ENCODE measurements around the gene LPXN.
A peak's percentile ranks its signal among the peaks of the same experiment; 100 is the strongest.

Gene LPXN

DNA sequence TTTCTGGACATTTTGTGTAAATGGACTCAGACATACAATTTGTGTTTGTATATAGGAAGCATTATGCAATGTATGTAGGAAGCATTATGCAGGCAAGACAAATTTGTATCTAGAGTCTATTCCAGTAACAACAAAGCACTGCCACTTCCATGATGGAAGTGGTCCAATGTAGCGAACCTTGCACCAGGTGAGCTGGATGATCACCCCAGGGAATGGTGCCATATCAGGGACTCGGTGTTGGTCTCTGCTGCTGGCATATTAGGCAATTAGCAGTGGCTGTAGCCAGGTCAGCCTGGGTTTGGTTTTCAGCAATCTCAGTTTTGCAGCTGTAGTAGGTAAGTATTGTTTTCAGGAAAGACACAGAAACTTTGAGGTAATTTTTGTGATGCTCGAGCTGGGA is 16.0 kb upstream of the LPXN start:
- TF ChIP-seq EZH2 (IDR thresholded peaks at IDR 0.05; ENCODE audit: borderline replicate concordance, low read depth, low read length, severe bottlenecking): no peak
- TF ChIP-seq, protein P1, sequence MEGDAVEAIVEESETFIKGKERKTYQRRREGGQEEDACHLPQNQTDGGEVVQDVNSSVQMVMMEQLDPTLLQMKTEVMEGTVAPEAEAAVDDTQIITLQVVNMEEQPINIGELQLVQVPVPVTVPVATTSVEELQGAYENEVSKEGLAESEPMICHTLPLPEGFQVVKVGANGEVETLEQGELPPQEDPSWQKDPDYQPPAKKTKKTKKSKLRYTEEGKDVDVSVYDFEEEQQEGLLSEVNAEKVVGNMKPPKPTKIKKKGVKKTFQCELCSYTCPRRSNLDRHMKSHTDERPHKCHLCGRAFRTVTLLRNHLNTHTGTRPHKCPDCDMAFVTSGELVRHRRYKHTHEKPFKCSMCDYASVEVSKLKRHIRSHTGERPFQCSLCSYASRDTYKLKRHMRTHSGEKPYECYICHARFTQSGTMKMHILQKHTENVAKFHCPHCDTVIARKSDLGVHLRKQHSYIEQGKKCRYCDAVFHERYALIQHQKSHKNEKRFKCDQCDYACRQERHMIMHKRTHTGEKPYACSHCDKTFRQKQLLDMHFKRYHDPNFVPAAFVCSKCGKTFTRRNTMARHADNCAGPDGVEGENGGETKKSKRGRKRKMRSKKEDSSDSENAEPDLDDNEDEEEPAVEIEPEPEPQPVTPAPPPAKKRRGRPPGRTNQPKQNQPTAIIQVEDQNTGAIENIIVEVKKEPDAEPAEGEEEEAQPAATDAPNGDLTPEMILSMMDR (IDR thresholded peaks at IDR 0.05; ENCODE audit: borderline replicate concordance, extremely low read depth, low read length, poor library complexity, severe bottlenecking): no peak
- ATAC-seq (ENCODE audit: insufficient read depth, low read depth) (no peak), DNase-seq (no peak)
- no peak overlapping the region for H3K27ac ChIP-seq (ENCODE audit: low read length)
- H3K27me3 ChIP-seq (ENCODE audit: insufficient read depth, low read length, poor library complexity): no peaks in the 10 kb centered on the region
- H3K79me2 ChIP-seq (ENCODE audit: insufficient read depth, low read length): peaks cover 100% of the 10 kb centered on the region
- H4K20me1 ChIP-seq (ENCODE audit: insufficient read depth, low read length): peaks cover 62% of the 10 kb centered on the region
- no peak overlapping the region for H3K4me3 ChIP-seq (ENCODE audit: low read depth in 1 of 2, low read length in 2 of 2)
- H3K4me1 ChIP-seq (ENCODE audit: insufficient read depth, low read length): no peaks in the 10 kb centered on the region
- no peaks in the 10 kb centered on the region for H3K9me3 ChIP-seq (ENCODE audit: insufficient read depth, low read length, severe bottlenecking)
- H3K9ac ChIP-seq (ENCODE audit: low read depth, low read length): no peak overlapping the region
- H3K4me2 ChIP-seq (ENCODE audit: insufficient read depth, low read length): no peak overlapping the region
- H3K36me3 ChIP-seq (ENCODE audit: insufficient read depth, low read length): peaks cover 75% of the 10 kb centered on the region
- no peak overlapping the region for H2AFZ ChIP-seq (ENCODE audit: low read depth, low read length)

- no peak overlapping the region for H2AFZ ChIP-seq (ENCODE audit: low read depth, low read length)
- H3K4me2 ChIP-seq (ENCODE audit: insufficient read depth, low read length): peak overlapping the region; percentile 2; the same call in 1 of the 2 replicates
- no peak for TF ChIP-seq EZH2 (IDR thresholded peaks at IDR 0.05; ENCODE audit: borderline replicate concordance, low read depth, low read length, severe bottlenecking)
- TF ChIP-seq, protein P1 (IDR thresholded peaks at IDR 0.05; ENCODE audit: borderline replicate concordance, extremely low read depth, low read length, poor library complexity, severe bottlenecking): no peak
- H3K27me3 ChIP-seq (ENCODE audit: insufficient read depth, low read length, poor library complexity): no peaks in the 10 kb centered on the region
- DNase-seq: no peak
- H3K4me3 ChIP-seq (ENCODE audit: low read depth in 1 of 2, low read length in 2 of 2): no peak overlapping the region
- peaks cover 100% of the 10 kb centered on the region for H3K79me2 ChIP-seq (ENCODE audit: insufficient read depth, low read length)
- H3K4me1 ChIP-seq (ENCODE audit: insufficient read depth, low read length): peaks cover 18% of the 10 kb centered on the region
- H3K27ac ChIP-seq (ENCODE audit: low read length): no peak overlapping the region
- peaks cover 73% of the 10 kb centered on the region for H3K36me3 ChIP-seq (ENCODE audit: insufficient read depth, low read length)
- no peaks in the 10 kb centered on the region for H3K9me3 ChIP-seq (ENCODE audit: insufficient read depth, low read length, severe bottlenecking)
- H3K9ac ChIP-seq (ENCODE audit: low read depth, low read length): no peak overlapping the region
- H4K20me1 ChIP-seq (ENCODE audit: insufficient read depth, low read length): peaks cover 72% of the 10 kb centered on the region
- ATAC-seq (ENCODE audit: insufficient read depth, low read depth): no peak
Observed at GRCh38 chr11:58586998-58587397, 11.3 kb upstream of the LPXN start.

DNA sequence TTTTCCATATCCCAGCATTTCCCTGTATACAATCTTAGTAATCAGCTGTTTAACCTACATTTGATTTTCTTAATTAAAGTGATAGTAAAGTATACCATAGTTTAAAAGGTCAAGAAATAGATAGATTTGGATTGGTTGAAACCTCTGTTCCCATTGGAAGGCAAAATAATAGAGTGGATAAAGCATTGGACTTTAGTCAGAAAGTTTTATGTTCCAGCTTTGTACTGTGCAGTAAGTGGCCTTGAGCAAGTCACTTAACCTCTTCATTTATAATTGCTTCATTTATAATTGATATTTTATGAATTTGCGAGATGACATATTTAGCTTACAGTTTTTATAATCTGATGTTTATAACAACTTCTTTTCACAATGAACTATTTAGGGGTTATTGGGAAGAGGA is 6.8 kb upstream of the LPXN start:
- no peak for ATAC-seq (ENCODE audit: insufficient read depth, low read depth)
- Histone ChIP-seq H3K27me3 (ENCODE audit: insufficient read depth, low read length, poor library complexity) (no peaks in the 10 kb centered on the region), H2AFZ (ENCODE audit: low read depth, low read length) (no peak overlapping the region), H3K4me2 (ENCODE audit: insufficient read depth, low read length) (peak overlapping the region; percentile 75), H3K27ac (ENCODE audit: low read length) (no peak overlapping the region), H3K4me1 (ENCODE audit: insufficient read depth, low read length) (peaks cover 37% of the 10 kb centered on the region), H3K9ac (ENCODE audit: low read depth, low read length) (peak overlapping the region; percentile 32), H3K9me3 (ENCODE audit: insufficient read depth, low read length, severe bottlenecking) (no peaks in the 10 kb centered on the region), H3K4me3 (ENCODE audit: low read depth in 1 of 2, low read length in 2 of 2) (peak overlapping the region in 1 of 2 experiments; percentile 33; a peak in 1 of 4 replicates), H3K79me2 (ENCODE audit: insufficient read depth, low read length) (peaks cover 84% of the 10 kb centered on the region), H4K20me1 (ENCODE audit: insufficient read depth, low read length) (peaks cover 66% of the 10 kb centered on the region; the same call in 1 of the 2 replicates), H3K36me3 (ENCODE audit: insufficient read depth, low read length) (peaks cover 39% of the 10 kb centered on the region)
- DNase-seq: no peak
- TF ChIP-seq, protein P1 (IDR thresholded peaks at IDR 0.05; ENCODE audit: borderline replicate concordance, extremely low read depth, low read length, poor library complexity, severe bottlenecking): no peak
- TF ChIP-seq EZH2 (IDR thresholded peaks at IDR 0.05; ENCODE audit: borderline replicate concordance, low read depth, low read length, severe bottlenecking): no peak
